Measurements from ENCODE around the gene TBC1D10A. TPM values are rescaled to one million over a fixed set of nuclear protein-coding genes. Genes with fewer than 3 reads are reported as not detected.

Gene TBC1D10A
- total RNA-seq, 1 experiment from 2014 or later, result 8.4 TPM

GRCh38 chr22:30254314-30254713 lies 72.4 kb downstream of the TBC1D10A start:
- H3K56ac ChIP-seq (ENCODE audit: insufficient read length, low read depth, low read length), result no peak overlapping the region
- H3K4me2 ChIP-seq (ENCODE audit: insufficient read depth, insufficient read length, low read length), result no peak overlapping the region
- no peak overlapping the region for H2BK120ac ChIP-seq (ENCODE audit: low read depth, low read length, poor library complexity, severe bottlenecking)
- no peak for DNase-seq
- no peak overlapping the region for H3T11ph ChIP-seq (ENCODE audit: low read length)
- no peak overlapping the region for H2AFZ ChIP-seq (ENCODE audit: low read length)
- H3K4me3 Mint-ChIP-seq, result no peak overlapping the region
- H3K79me2 ChIP-seq (ENCODE audit: insufficient read depth, low read length), result no peaks in the 10 kb centered on the region
- H3K18ac ChIP-seq (ENCODE audit: insufficient read length, low read depth, low read length), result no peak overlapping the region
- no peak overlapping the region for H4K91ac ChIP-seq (ENCODE audit: insufficient read length, low read depth, low read length)
- H4K5ac ChIP-seq (ENCODE audit: insufficient read length, low read depth, low read length), result no peak overlapping the region
- no peaks in the 10 kb centered on the region for H3K27me3 ChIP-seq (ENCODE audit: insufficient read depth, low read length)
- H2AK5ac ChIP-seq (ENCODE audit: insufficient read length, low read length), result no peak overlapping the region
- H3K14ac ChIP-seq (ENCODE audit: insufficient read depth, low read length), result no peak overlapping the region
- H3K9me3 Mint-ChIP-seq, result no peaks in the 10 kb centered on the region; a peak in 1 of 5 replicates
- no peak overlapping the region for H3K9ac ChIP-seq (ENCODE audit: extremely low read depth, insufficient read length, low read length)
- H4K20me1 ChIP-seq (ENCODE audit: control insufficient read depth, insufficient read depth, insufficient read length), result no peaks in the 10 kb centered on the region
- peaks cover 4% of the 10 kb centered on the region for H3K27me3 Mint-ChIP-seq (ENCODE audit: low read depth)
- TF ChIP-seq CTCF (conservative IDR thresholded peaks at IDR 0.05), result no peak
- H3K9me3 ChIP-seq (ENCODE audit: control insufficient read depth, low read depth, low read length), result no peaks in the 10 kb centered on the region
- no CpG with 5 or more reads among the region's 6 CpGs for WGBS (ENCODE audit: extremely low coverage, insufficient read length, low lambda C conversion rate)
- no peak overlapping the region for H2BK15ac ChIP-seq (ENCODE audit: low read depth, low read length)
- H3K23ac ChIP-seq (ENCODE audit: insufficient read length, low read depth, low read length), result no peak overlapping the region
- peaks cover 3% of the 10 kb centered on the region; the same call in 1 of the 2 replicates for H3K4me1 ChIP-seq (ENCODE audit: insufficient read depth, low read length)
- no peaks in the 10 kb centered on the region for H3K79me1 ChIP-seq (ENCODE audit: insufficient read depth, low read depth, low read length, poor library complexity, severe bottlenecking)
- no peak overlapping the region for H3K27ac ChIP-seq (ENCODE audit: insufficient read length, low read depth, low read length)
- no peaks in the 10 kb centered on the region for H3K23me2 ChIP-seq (ENCODE audit: insufficient read length, low read depth, low read length, poor library complexity, severe bottlenecking)
- no peaks in the 10 kb centered on the region for H3K36me3 Mint-ChIP-seq (ENCODE audit: insufficient read depth in 1 of 3, low read depth in 3 of 3)
- no peak overlapping the region for H2BK20ac ChIP-seq (ENCODE audit: low read depth, low read length, poor library complexity, severe bottlenecking)
- no peak overlapping the region for H2BK5ac ChIP-seq (ENCODE audit: insufficient read length, low read length)
- H3K27ac Mint-ChIP-seq, result no peak overlapping the region
- H3K4ac ChIP-seq (ENCODE audit: low read depth, low read length), result no peak overlapping the region
- peaks cover 18 to 33% of the 10 kb centered on the region in 2 experiments for H3K4me1 Mint-ChIP-seq
- H4K8ac ChIP-seq (replicated peaks; ENCODE audit: insufficient read length, low read depth, low read length), result no peak overlapping the region
- no peak overlapping the region for H2BK12ac ChIP-seq (ENCODE audit: insufficient read length, low read depth, low read length)

All from H9 (cell line).